Hepatocyte (in vitro differentiated cells): Measurements from ENCODE around the gene ZNF652. TPM values are rescaled to one million over a fixed set of nuclear protein-coding genes. Genes with fewer than 3 reads are reported as not detected.

Experiments
- DNase-seq: peaks from one replicate; pipeline ENCODE4 v3.0.0-alpha.2; 2016; ENCODE audit warnings: low spot score
- H2AFZ ChIP-seq: fragments of 200-600 bp; sonication (generic); 2 replicates; pipeline ENCODE4 v1.6.0; 2016; ENCODE audit warnings: antibody characterized with exemption, mild to moderate bottlenecking
- H3K27ac ChIP-seq: fragments of 200-600 bp; sonication (generic); 2 replicates; pipeline ENCODE4 v1.5.1; 2016; ENCODE audit warnings: mild to moderate bottlenecking
- H3K27me3 ChIP-seq: fragments of 200-600 bp; sonication (generic); 2 replicates; pipeline ENCODE4 v1.6.1; 2016
- H3K36me3 ChIP-seq: fragments of 200-600 bp; sonication (generic); replicated peaks from 2 replicates; pipeline ENCODE4 v1.5.1; 2016; ENCODE audit warnings: low read depth; ENCODE audit not compliant: insufficient read depth
- H3K4me1 ChIP-seq: fragments of 200-600 bp; sonication (generic); 2 replicates; pipeline ENCODE4 v1.5.1; 2016; ENCODE audit warnings: mild to moderate bottlenecking, moderate library complexity; ENCODE audit not compliant: insufficient read depth
- H3K4me2 ChIP-seq: fragments of 200-600 bp; sonication (generic); 2 replicates; pipeline ENCODE4 v1.6.0; 2016
- H3K4me3 ChIP-seq: fragments of 200-600 bp; sonication (generic); 2 replicates; pipeline ENCODE4 v1.5.1; 2016; ENCODE audit warnings: mild to moderate bottlenecking
- H3K79me2 ChIP-seq: fragments of 200-600 bp; sonication (generic); 2 replicates; pipeline ENCODE4 v1.6.0; 2017; ENCODE audit warnings: mild to moderate bottlenecking
- H3K9me2 ChIP-seq: fragments of 200-600 bp; sonication (generic); replicated peaks from 2 replicates; pipeline ENCODE4 v1.6.0; 2017; ENCODE audit warnings: mild to moderate bottlenecking; ENCODE audit not compliant: insufficient read depth
- H3K9me3 ChIP-seq: fragments of 200-600 bp; sonication (generic); 2 replicates; pipeline ENCODE4 v1.5.1; 2016; ENCODE audit warnings: low read depth, mild to moderate bottlenecking
- H4K20me1 ChIP-seq: fragments of 200-600 bp; sonication (generic); 2 replicates; pipeline ENCODE4 v1.6.0; 2016; ENCODE audit warnings: mild to moderate bottlenecking; ENCODE audit not compliant: insufficient read depth, poor library complexity, severe bottlenecking
- EZH2 ChIP-seq: fragments of 200-600 bp; sonication (generic); IDR thresholded peaks from 2 replicates; pipeline ENCODE4 v1.6.1; 2016; ENCODE audit warnings: antibody characterized with exemption, mild to moderate bottlenecking, borderline replicate concordance
- EZH2phosphoT487 ChIP-seq: fragments of 200-600 bp; sonication (generic); IDR thresholded peaks from one replicate; pipeline ENCODE4 v1.6.1; 2018; ENCODE audit warnings: antibody characterized with exemption, mild to moderate bottlenecking, low read depth, moderate library complexity; ENCODE audit not compliant: unreplicated experiment, severe bottlenecking
- WGBS: methylation state at CpG from one replicate; pipeline ENCODE4 v1.1.6; 2016; ENCODE audit warnings: low lambda C conversion rate; ENCODE audit errors: missing lambda C conversion rate; 5-methylcytosine and 5-hydroxymethylcytosine counted together
- polyA plus RNA-seq: library from polyadenylated mRNA; unstranded; fragments of >200 nt; fragmentation: Nextera tagmentation; extraction: Ambion mirVana; gene quantifications from 2 replicates; pipeline ENCODE4 v1.2.1, GENCODE V29; 2016
- total RNA-seq: library from RNA; depleted of rRNA; stranded (reverse); fragments of >200 nt; gene quantifications from 2 replicates; pipeline ENCODE4 v1.2.3, GENCODE V29; 2014
- TF ChIP-seq, protein P1 (sequence below): fragments of 200-600 bp; sonication (generic); IDR thresholded peaks from 2 replicates; pipeline ENCODE4 v1.5.1; 2016; ENCODE audit warnings: antibody characterized with exemption, mild to moderate bottlenecking; ENCODE audit not compliant: poor library complexity

Gene ZNF652
- total and polyA plus RNA-seq, 2 experiments from 2014 or later: 23.0 to 55.6 TPM

- H3K27ac ChIP-seq: no peak overlapping the region
- H2AFZ ChIP-seq: no peak overlapping the region
- H3K4me2 ChIP-seq: no peak overlapping the region
- WGBS: 69% methylated on average over 4 of the region's 4 CpGs
- H3K4me3 ChIP-seq: no peak overlapping the region
- H3K36me3 ChIP-seq: no peaks in the 10 kb centered on the region
- TF ChIP-seq EZH2 (no peak), EZH2phosphoT487 (no peak)
- no peaks in the 10 kb centered on the region for H3K27me3 ChIP-seq
- H3K9me2 ChIP-seq: no peaks in the 10 kb centered on the region
- no peaks in the 10 kb centered on the region for H3K9me3 ChIP-seq
- H3K79me2 ChIP-seq: no peaks in the 10 kb centered on the region
- no peaks in the 10 kb centered on the region for H4K20me1 ChIP-seq
- H3K4me1 ChIP-seq: no peaks in the 10 kb centered on the region
- DNase-seq: no peak
Measured at GRCh38 chr17:49254066-49254465, 108.0 kb downstream of the ZNF652 start.

- TF ChIP-seq EZH2phosphoT487: no peak
- TF ChIP-seq EZH2: no peak
- TF ChIP-seq, protein P1, sequence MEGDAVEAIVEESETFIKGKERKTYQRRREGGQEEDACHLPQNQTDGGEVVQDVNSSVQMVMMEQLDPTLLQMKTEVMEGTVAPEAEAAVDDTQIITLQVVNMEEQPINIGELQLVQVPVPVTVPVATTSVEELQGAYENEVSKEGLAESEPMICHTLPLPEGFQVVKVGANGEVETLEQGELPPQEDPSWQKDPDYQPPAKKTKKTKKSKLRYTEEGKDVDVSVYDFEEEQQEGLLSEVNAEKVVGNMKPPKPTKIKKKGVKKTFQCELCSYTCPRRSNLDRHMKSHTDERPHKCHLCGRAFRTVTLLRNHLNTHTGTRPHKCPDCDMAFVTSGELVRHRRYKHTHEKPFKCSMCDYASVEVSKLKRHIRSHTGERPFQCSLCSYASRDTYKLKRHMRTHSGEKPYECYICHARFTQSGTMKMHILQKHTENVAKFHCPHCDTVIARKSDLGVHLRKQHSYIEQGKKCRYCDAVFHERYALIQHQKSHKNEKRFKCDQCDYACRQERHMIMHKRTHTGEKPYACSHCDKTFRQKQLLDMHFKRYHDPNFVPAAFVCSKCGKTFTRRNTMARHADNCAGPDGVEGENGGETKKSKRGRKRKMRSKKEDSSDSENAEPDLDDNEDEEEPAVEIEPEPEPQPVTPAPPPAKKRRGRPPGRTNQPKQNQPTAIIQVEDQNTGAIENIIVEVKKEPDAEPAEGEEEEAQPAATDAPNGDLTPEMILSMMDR: no peak
- Histone ChIP-seq H2AFZ (no peak overlapping the region), H3K9me3 (no peaks in the 10 kb centered on the region), H3K9me2 (no peaks in the 10 kb centered on the region), H3K4me1 (no peaks in the 10 kb centered on the region), H3K27ac (no peak overlapping the region), H3K4me2 (no peak overlapping the region), H3K79me2 (no peaks in the 10 kb centered on the region), H3K4me3 (no peak overlapping the region), H3K36me3 (no peaks in the 10 kb centered on the region), H4K20me1 (no peaks in the 10 kb centered on the region), H3K27me3 (no peaks in the 10 kb centered on the region)
- DNase-seq: peak; percentile 28
- WGBS: 82% methylated on average over 6 of the region's 6 CpGs
Measured at GRCh38 chr17:49252148-49252695, 109.8 kb downstream of the ZNF652 start.

- H3K27me3 ChIP-seq: no peaks in the 10 kb centered on the region
- H3K4me3 ChIP-seq: no peak overlapping the region
- H3K4me1 ChIP-seq: no peaks in the 10 kb centered on the region
- WGBS: 93% methylated on average over 12 of the region's 12 CpGs
- H3K4me2 ChIP-seq: no peak overlapping the region
- no peaks in the 10 kb centered on the region for H3K36me3 ChIP-seq
- H2AFZ ChIP-seq: no peak overlapping the region
- H3K9me2 ChIP-seq: no peaks in the 10 kb centered on the region
- TF ChIP-seq EZH2phosphoT487 (no peak), EZH2 (no peak)
- TF ChIP-seq, protein P1: no peak
- no peaks in the 10 kb centered on the region for H3K9me3 ChIP-seq
- no peak overlapping the region for H3K27ac ChIP-seq
- no peaks in the 10 kb centered on the region for H3K79me2 ChIP-seq
- H4K20me1 ChIP-seq: no peaks in the 10 kb centered on the region
- DNase-seq: no peak
Measured at GRCh38 chr17:49249890-49250522, 112.0 kb downstream of the ZNF652 start.

DNA sequence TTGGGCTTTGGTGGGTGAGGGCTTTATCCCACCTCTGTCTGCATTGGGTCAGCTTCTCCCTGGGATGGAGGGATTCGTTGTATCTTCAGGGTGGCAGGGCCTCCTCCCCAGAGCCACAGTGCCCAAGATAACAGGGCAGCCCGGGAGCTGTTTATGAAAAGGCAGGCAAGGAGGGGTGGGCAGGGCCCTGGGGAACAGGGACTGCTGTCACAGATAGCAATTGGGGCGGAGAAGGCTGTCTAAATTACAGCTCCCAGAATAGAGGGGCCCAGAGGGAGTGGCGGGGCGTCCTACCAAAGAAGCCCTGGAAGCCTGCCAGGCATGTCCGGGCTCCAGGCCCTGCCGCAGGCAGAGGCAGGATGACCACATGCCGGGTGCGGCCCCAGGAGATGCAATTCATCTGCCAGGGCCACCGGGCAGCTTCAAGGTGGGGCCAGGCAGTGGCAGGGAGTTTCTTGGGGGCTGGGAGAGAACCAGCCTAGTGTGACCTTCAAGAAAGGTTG lies 112.7 kb downstream of the ZNF652 start:
- H2AFZ ChIP-seq: no peak overlapping the region
- no peaks in the 10 kb centered on the region for H3K4me1 ChIP-seq
- H3K4me3 ChIP-seq: no peak overlapping the region
- H3K4me2 ChIP-seq: no peak overlapping the region
- TF ChIP-seq EZH2phosphoT487: no peak
- TF ChIP-seq, protein P1: no peak
- no peak for TF ChIP-seq EZH2
- no peaks in the 10 kb centered on the region for H3K27me3 ChIP-seq
- 77% methylated on average over 10 of the region's 10 CpGs for WGBS
- H3K9me2 ChIP-seq: no peaks in the 10 kb centered on the region
- DNase-seq: no peak
- H3K36me3 ChIP-seq: no peaks in the 10 kb centered on the region
- no peaks in the 10 kb centered on the region for H3K79me2 ChIP-seq
- no peaks in the 10 kb centered on the region for H3K9me3 ChIP-seq
- H4K20me1 ChIP-seq: no peaks in the 10 kb centered on the region
- H3K27ac ChIP-seq: no peak overlapping the region
